VCaP (cell line): Measurements from ENCODE around the gene SSRP1.

Source experiments
- H3K27ac ChIP-seq: fragments of 450-650 bp; 2 replicates; pipeline ENCODE4 v1.5.1; 2017
- TF ChIP-seq, protein P1 (sequence below): fragments of 450-650 bp; conservative IDR thresholded peaks from 2 replicates; pipeline ENCODE4 v1.5.1; 2017; ENCODE audit warnings: mild to moderate bottlenecking, moderate library complexity

Gene SSRP1

DNA sequence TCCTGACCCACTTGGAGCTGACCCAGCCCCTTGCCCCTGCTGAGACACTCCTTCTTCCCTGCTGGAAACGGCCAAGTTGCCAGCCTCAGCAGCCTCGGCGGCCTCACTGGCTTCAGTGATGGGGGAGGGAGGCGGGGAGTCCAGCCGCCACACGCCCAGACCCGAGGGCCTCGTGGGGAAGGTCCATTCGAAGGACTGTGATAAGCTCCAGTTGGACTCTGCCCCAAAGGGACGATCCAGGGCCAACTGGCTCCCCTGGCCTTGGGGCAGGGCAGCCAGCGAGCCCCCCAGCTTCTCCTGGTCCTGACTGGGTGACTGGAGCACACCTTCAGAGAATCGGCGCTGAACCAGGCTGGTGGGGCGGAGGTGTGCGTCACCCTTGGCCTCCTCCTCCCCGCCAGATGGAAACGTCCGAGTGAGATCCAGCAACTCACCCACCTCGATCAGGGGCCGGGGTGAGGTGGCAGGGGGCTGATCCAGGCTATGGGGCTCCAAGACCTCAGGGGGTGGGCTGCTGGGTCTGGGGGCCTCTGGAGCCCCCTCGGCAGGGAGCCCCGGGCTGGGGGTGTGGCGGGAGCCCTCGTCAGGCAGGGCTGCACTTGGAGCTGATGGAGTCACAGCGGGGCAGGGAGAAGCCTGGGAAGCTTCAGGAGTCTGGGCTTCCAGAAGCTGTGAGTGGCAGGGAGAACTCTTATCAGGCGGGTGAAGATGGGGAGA, 22.5 kb downstream of the SSRP1 start:
- peak overlapping the region; percentile 84 for H3K27ac ChIP-seq
- TF ChIP-seq, protein P1, sequence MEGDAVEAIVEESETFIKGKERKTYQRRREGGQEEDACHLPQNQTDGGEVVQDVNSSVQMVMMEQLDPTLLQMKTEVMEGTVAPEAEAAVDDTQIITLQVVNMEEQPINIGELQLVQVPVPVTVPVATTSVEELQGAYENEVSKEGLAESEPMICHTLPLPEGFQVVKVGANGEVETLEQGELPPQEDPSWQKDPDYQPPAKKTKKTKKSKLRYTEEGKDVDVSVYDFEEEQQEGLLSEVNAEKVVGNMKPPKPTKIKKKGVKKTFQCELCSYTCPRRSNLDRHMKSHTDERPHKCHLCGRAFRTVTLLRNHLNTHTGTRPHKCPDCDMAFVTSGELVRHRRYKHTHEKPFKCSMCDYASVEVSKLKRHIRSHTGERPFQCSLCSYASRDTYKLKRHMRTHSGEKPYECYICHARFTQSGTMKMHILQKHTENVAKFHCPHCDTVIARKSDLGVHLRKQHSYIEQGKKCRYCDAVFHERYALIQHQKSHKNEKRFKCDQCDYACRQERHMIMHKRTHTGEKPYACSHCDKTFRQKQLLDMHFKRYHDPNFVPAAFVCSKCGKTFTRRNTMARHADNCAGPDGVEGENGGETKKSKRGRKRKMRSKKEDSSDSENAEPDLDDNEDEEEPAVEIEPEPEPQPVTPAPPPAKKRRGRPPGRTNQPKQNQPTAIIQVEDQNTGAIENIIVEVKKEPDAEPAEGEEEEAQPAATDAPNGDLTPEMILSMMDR = no peak

DNA sequence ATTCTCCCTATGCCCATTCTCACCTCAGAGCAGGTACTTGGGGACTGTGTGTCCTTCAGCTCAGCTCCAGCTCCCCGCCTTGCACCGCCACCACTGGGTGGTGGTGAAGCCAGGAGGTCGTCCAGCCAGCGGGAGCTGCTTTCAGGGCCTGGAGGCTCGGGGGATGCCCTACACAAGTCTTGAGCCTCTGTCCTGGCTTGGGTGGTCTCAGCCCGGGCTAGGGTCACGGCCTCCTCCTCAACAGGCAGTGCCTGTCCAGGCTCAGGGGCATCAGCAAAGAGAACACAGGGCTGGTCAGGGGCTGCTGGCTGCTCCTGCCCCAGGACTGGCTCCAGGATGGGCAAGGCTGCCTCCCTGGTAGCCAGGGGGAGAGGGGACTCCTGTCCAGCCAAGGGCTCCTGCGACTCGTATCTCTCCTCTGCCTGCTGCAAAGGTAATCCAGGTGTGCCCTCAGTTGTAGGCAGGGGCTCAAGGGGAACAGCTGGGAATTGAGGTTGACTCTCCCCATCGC, 23.1 kb downstream of the SSRP1 start:
- TF ChIP-seq, protein P1 = no peak
- H3K27ac ChIP-seq = peak overlapping the region; percentile 84

DNA sequence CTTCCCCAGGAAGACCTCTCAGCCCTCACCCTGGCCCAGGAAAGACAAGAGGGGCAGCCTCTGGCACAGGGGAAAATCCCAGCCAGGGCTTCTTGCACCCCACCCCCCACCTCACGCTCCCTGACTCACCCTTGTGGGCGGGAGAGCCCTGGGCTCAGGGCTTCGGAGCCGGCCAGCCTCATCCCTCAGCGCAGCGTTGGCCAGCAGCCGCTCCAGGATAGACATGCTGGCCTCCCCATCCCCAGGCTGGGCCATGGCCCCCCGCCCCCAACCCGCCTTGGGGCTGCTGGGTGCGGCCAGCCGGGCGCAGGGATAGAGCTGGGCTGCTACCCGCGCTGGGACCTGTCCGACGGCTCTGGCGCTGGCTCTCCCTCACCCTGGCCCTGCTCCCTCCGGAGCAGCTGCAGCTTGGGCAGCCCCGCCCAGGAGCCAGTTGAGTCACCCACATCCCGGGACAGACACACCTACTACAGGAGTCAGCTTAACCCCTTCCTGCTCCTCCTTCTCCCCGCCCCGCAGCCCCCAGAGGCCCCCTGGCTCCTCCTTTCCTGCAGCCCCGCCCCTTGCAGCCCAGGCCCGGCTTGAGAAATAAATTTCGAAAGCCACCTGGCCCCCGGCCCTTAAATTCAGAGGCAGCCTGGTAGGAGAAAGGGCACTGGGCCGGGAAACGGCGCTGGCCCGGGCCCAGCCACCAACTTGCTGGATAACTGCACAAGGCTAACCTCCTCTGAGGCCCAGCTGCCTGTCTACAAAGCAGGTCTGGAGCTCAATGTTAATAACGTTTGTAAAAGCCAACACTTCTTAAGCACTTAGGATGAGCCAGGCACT, 24.4 kb downstream of the SSRP1 start:
- TF ChIP-seq, protein P1 = no peak
- H3K27ac ChIP-seq = peak overlapping the region; percentile 84

DNA sequence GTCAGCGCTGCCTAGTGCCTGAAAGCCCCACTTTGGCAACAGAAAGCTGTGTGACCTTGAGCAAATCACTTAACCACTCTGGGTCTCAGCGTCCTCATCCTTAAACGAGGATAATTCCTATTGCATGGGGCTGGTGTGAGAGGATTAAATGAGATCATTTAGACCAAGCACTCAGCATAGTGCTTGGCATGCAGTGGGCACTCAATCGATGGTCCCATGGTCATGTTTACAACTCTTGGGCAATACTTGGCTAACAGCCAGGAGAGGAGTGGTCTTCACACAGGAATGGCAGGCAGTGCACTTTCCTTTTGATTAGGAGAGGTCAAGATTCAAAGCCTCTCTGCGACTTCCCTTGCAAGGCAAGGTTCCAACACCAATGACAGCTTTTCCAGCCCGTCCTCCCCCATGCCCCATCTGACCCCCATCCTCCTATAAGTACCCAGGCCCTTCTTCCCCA, 25.0 kb downstream of the SSRP1 start:
- H3K27ac ChIP-seq = peak overlapping the region; percentile 84
- TF ChIP-seq, protein P1 = no peak

DNA sequence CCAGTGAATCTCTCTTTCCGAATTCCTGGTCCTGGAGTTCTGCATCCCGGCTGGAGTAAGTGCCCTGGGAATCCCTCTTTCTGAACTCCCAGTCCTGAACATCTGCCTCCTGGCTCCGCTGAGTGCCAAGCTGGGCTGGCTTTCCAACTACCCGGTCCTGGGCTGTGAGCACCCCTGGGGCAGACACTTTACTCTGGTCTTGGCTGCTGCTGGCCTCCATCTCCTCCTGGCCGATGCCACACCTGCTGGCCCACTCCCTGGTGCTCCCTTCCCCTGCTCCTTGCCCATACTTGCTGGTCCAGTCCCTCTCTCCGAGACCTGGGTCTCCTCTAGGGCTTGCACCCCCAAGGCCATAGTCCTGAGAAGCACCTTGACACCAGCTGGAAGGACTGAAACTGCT, 25.6 kb downstream of the SSRP1 start:
- TF ChIP-seq, protein P1 = no peak
- H3K27ac ChIP-seq = peak overlapping the region; percentile 84

DNA sequence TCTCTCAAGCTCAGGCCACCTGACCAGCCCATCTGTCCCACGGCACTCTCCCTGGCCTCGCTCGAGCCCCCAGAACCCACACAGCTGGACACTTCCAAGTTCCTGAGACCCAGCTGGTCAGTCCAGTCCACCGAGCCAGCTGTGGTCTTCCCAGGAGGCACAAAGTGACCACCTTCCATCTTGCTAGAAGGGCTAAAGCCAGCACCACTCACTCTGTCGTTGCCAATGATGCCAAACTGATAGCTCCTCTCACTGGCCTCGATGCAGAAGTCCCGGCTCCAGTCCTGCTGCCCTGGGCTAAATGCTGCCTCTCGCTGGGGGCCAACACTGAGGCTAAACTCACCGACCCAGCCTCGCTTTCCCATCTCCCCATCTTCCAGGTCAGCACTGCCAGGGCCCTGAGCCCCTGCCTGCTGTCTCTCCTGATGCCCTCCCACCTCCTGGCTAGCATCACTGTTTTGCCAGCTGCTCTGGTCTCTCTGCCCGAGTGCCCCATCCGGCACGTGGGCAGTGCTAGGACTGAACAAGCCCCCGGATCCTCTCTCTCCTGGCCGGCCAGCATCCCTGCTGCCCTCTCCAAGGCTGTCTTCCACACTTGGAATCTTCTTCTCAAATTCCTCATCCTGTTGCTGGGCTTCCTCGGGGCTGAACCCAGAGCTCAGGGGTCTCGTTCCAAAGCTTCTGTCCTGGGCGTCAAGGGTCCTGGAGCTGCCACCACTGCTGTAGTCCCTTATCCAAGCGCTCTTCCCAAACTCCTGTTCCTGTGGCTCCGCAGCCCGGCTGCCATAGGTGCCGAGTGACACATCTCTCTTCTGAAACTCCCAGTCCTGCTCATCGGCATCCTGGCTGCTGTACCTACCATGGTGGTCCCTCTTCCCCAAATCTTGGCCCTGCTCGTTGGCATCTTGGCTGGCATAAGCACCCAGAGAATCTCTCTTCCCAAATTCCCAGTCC, 26.3 kb downstream of the SSRP1 start:
- no peak overlapping the region; the same call in 1 of the 2 replicates for H3K27ac ChIP-seq
- TF ChIP-seq, protein P1 = no peak
